Superior temporal gyrus (tissue), 1 donor: ENCODE data around the gene HK3.
"Not testable (repeated sequence)": the region's sequence is repeated elsewhere in the genome, so short reads cannot be mapped to it uniquely, and the experiment has no call there.

Experiments used
- DNase-seq: peaks from one replicate; pipeline ENCODE4 v3.0.0-alpha.2; 2016; ENCODE audit errors: extremely low spot score

HK3 gene

DNA sequence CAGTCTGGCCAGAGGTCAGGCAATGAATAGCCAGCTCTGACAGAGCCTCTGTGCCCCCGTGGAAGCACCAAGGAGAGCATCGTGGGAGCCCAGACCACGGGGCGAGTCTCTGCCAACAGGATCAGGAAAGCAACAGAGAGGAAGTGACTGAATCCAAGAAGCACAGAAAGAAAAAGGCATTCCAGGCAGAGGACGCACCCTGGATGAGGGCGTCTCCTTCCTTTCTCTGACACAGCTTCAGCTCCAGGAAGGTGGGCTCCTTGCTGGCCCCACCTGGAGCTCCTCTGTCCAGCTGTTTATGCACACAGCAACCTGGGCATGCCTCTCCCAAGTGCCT, 16.6 kb downstream of the HK3 start:
- DNase-seq = no peak

DNA sequence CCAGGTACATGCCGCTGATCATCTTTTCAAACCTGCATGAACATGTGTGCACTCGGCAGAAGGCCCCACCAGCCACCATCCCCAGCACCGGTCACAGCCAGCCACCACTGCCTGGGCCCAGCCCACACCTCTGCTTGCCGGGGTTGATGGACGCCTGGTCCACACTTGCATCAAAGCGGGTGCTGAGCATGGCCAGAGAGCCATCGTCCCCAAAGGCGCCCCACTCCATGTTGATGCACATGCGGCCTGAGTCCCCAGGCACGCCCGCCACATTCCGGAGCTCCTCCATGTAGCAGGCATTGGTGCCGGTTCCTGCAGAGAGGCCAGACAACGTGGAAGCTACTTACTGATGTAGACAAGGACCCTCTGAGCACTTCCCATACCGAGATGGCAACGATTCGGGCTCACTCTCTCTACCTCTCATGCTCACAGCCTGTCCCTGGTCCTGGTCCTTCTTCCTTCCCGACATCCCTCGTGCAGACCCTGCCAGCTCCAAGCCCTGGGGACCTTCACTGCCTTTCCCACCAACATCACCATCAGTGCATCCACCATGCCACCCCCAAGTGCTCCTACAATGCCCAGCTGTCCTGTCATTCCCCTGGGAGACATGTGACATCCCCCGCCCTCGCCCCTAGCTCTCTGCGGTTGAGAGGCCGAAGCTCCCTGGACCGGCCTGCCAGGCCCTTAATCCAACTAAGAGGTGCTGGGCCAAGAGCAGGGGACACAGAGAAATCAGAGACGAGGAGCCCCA, 17.2 kb downstream of the HK3 start:
- no peak for DNase-seq

DNA sequence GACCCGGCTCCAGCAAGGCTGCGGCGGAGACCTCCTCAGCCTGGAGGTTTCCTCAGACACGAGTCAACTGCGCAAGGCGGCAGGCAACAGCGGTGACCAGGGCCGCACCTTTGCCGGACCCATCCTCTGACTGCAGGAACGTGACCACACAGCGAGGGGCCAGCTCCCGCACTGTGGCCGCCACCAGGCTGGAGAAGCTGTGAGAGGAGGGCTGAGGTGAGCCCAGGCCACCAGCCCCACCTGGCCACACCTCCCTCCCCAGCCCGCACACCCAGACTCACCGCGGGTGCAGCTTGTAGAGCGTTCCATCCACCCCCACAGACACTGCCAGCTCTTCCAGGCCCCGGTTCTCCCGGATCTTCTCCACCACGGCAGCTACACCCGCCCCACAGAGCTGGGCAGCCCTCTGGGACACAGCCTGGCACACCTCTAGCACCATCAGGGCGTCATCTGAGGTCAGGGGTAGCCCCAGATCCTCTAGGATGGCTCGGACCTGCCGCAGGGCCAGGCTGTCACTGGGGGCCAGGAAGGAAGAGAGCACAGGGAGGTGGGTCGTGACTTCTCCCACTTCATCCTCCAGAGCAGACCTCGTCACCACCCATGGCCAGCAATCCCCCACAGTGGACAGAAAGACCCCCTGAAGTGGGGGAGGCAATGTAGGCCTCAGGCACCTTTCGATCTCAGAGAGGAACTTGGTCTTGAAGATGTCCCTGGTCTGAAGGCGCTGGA, 18.0 kb downstream of the HK3 start:
- no peak for DNase-seq

DNA sequence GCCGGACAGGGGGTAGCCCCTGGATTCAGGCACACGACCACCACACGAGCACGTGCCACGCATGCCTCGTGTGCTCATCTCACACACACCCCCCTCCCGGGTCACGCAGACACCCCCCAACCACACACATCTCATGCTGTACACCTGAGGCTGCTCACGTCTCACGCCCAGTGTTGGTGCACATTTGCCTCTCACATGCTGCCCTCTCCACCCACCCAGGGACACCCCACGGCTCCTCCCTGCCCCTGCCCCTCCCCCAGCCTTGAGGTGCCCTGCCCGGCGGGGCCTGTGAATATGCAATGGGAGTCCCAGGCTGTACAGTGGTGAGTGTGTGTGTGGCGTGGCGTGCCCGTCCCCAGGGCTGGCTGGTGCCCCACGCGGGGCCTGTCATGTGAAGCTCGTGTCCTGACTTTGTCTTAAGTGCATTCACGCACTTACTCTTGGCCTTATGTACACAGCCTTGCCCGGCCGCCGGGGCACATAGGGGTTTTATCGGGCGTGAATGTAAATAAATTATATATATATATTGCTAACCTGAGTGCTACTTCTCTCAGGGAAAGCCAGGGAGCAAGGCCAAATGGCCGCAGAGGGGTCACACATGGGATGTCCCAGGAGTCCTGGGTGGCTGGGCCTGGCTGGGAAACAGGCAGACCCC, 18.7 kb downstream of the HK3 start:
- no peak for DNase-seq

DNA sequence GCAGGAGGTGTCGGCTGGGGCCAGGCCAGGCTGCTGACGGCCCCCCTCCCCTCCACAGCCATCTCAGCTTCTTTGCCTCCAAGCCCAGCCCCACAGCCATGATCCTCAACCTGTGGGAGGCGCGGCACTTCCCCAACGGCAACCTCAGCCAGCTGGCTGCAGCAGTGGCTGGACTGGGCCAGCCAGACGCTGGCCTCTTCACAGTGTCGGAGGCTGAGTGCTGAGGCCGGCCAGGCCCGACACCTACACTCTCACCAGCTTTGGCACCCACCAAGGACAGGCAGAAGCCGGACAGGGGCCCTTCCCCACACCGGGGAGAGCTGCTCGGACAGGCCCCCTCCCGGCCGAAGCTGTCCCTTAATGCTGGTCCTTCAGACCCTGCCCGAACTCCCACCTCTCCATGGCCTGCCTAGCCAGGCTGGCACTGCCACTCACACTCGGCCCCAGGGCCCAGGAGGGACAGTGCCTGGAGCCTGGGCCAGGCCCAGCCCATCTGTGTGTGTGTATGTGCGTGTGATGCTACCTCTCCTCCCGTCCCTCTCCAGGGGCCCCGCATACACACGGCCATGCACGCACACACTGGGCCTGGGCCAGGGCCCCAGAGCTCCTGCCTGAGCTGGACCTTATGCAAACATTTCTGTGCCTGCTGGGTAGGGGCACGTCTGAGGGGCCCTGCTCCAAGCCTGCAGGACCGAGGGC, 19.3 kb downstream of the HK3 start:
- DNase-seq = no peak

DNA sequence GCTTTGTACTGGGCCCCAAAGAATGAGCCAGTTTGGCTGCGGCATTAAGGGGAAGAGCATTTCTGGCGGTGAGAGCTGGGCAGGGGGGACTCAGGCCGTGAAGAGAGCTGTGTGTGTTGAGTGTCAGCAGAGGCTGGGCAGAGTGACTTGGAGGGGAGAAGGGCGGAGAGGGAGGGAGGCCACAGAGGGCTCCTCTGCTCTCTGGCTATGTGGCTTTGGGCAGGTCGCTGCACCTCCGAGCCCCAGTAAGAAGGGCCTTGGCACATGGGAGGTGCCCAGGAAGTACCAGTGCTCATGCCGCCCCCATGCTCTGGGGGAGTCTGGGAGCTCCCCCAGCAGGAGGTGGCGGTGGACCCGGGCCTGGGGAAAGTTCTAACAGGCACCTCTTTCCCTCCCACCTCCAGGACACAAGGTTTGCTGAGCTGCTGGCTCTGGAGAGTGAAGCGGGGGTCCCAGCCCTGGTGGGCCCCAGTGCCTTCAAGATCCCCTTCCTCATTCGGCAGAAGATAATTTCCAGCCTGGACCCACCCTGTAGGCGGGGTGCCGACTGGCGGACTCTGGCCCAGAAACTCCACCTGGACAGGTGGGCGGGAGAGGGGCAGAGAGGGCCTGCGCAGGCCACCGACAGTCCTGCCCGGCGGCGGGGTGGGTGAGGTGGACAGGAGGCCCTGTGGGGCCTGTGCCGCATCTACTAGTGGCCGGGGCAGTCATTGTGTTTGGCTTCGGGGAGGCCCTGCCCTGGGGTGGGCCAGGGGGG, 20.1 kb downstream of the HK3 start:
- no peak for DNase-seq

DNA sequence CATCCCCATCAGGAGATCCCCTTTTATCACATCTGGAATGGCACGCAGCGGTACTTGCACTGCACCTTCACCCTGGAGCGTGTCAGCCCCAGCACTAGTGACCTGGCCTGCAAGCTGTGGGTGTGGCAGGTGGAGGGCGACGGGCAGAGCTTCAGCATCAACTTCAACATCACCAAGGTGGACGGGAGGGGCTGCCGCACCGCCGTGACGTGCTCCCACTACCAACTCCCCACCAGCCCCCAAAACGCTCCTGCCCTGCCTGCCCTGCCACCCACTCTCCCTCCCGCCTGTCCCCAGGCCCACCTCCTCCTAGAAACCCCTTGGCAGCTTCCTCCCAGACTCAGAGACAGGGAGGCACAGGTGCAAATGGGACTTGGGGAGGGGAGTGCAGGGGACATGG, 20.7 kb downstream of the HK3 start:
- no peak for DNase-seq

DNA sequence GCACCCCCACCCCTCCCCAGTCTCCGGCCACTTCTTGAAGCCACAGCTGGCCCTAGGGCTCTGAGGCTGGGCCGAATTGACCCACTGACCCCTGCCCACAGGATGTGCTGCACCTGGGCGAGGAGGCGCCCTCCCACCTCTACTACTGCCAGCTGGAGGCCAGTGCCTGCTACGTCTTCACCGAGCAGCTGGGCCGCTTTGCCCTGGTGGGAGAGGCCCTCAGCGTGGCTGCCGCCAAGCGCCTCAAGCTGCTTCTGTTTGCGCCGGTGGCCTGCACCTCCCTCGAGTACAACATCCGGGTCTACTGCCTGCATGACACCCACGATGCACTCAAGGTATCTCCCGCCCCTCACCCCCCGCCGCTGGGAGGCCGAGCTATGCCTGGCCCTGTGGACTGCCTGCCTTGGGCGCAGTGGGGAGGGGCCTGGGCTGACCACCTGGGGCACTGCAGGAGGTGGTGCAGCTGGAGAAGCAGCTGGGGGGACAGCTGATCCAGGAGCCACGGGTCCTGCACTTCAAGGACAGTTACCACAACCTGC, 21.3 kb downstream of the HK3 start:
- DNase-seq = no peak

DNA sequence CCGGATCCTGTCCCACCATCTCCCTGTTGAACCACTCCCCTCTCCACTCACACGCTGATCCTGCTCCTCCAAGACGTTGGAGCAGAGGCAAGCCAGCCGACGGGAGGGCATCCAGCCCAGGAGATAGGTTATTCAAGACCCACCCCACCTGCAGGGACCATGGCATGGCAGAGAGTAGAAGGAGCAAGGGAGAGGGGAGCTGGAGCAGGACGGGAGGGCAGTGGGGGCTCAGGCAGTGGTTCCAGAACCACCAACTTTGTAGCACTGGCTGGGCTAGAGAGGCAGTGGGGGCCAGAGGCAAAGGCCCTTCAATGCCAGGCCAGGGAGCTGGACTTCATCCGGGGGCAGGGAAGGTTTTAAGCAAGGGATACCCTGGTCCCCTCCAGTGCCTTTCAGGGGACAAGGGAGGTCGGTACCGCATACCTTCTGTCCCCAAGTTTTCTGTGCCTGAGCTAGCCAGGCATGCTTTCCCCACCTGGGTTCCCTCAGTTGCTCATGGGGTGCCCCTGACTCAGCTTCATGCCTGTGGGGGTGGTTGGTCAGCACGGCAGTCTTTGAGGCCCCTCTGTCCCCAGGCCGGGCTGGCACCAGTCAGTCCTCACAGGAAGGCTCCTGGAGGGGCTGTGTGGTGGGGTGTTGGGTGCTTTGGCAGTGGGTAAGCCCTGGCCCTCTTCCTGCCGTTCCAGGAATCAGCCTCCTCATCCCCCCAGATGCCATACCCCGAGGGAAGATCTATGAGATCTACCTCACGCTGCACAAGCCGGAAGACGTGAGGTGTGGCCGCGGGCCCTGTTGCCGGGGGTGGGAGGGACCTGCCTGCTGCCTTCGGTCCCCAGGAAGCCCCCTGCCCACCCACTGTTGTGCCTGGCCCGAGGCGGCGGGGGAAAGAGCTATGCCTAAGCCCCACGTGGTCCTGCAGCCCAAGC, 22.4 kb downstream of the HK3 start:
- no peak for DNase-seq

DNA sequence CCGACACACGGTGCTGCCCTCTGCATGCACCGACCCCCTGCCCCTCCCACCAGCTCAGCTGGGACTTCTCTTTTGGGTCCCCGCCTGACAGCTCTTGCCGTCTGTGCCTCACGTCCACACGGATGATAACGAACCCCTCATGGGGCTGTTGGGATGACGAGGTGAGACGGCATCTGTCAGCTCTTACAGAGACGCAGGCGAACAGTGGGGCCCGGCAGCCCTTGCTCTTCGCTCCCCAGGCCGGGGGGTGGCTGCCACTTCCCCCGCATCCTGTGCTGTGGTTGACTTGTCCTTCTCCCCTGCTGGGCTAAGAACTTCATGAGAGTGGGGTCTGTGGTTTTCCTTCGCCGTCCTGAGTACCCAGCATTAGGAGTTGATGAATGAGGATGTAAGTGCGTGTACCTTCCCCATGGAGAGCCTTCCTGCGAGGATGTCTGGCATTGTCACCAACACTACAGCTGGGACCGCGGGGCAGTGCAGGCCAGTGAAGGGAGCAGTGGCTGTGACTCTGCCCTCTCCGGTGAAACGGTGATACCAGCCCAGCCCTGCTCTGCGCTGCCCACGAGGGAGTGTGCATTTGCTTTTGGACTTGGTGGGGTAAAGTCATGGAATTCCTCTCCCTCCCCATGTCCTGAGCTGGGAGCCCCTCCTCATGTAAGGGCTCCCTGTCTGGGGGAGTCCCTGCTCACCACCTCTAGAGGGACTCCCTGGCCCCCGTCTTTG, 23.2 kb downstream of the HK3 start:
- DNase-seq = no peak

DNA sequence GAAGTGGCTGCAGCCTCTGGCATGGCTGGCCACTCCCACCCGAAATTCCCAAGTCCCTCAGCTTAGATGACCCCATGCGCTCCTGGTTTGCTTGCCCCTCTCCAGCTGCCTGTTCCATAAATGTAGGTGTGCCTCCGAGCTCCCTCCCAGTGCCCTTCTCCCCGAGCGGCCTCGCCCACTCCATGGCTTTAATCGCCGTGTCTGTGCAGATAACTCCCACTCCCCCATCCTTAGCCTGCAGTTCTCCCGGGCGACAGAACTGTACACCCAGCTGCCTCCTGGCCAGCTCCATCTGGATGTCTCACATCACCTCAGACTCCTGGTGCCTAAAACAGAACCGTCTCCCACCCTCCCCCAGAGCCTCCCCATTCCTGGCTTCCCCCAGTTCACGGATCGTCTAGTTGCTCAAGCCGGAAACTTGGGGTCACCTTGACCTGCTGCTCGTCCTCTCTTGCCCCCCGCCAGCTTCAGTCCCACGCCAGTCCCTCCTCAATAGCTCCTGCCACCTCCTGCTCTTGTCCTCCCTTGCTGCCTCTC, 24.1 kb downstream of the HK3 start:
- DNase-seq = no peak

DNA sequence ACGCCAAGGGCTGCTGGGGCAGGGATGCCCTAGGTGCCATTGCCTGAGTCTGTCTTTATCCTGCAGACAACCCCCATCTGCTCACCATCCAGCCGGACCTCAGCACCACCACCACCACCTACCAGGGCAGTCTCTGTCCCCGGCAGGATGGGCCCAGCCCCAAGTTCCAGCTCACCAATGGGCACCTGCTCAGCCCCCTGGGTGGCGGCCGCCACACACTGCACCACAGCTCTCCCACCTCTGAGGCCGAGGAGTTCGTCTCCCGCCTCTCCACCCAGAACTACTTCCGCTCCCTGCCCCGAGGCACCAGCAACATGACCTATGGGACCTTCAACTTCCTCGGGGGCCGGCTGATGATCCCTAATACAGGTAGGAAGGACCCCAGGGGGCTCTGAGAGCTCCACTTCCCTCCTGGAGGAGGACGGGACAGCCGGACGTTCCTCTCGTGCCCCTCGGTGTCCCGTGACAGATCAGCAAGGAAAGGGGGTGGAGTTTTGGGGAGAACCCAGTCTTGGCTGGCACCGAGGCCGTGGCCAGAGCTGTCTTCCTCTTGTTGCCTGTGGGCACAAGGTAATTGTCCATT, 24.9 kb downstream of the HK3 start:
- DNase-seq = no peak

DNA sequence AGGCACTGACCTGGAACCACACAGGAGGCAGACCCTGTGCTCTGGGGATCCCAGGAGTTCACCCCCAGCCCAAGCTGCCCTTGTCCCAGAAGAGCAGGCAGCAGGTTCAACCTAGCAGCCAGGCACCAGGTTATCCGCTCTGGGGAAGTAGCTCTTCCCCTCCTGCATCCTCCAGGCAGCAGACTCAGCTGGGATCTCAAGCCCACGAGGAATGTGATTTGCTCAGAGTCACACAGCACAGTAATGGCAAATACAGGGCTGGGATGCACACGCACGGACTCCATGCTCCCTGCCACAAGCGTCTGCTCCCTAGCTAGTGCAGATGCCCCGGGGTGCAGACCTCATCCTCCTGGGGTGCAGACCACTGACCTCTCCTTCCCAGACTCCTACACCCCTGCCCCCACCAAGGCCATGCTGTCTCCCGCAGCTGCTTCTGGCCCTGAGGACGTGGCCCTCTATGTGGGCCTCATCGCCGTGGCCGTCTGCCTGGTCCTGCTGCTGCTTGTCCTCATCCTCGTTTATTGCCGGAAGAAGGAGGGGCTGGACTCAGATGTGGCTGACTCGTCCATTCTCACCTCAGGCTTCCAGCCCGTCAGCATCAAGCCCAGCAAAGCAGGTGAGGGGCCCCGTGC, 25.5 kb downstream of the HK3 start:
- DNase-seq = no peak

DNA sequence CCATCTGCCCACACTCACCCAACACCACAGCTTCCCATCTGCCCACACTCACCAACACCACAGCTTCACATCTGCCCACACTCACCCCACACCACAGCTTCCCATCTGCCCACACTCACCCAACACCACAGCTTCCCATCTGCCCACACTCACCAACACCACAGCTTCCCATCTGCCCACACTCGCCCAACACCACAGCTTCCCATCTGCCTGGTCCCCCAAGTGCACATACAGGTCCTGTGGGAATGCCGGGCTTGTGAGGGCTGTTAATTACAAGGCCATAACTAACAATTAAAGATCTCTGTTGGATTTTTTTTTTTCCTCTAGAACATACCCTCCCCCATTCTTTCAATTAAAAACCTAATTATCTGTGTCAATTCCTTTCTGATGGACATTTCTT, 26.1 kb downstream of the HK3 start:
- not testable (repeated sequence) for DNase-seq

DNA sequence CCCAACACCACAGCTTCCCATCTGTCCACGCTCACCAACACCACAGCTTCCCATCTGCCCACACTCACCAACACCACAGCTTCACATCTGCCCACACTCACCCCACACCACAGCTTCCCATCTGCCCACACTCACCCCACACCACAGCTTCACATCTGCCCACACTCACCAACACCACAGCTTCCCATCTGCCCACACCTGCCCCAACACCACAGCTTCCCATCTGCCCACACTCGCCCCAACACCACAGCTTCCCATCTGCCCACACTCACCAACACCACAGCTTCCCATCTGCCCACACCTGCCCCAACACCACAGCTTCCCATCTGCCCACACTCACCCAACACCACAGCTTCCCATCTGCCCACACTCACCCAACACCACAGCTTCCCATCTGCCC, 26.6 kb downstream of the HK3 start:
- DNase-seq = not testable (repeated sequence)

DNA sequence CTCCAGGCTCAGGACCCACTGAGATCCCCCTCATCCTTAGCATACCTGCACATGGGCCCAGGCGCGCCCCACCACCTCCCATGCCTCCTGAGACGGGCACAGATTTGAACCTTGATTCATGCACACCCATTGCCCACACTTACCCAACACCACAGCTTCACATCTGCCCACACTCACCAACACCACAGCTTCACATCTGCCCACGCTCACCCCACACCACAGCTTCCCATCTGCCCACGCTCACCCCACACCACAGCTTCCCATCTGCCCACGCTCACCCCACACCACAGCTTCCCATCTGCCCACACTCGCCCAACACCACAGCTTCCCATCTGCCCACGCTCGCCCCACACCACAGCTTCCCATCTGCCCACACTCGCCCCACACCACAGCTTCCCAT, 28.5 kb downstream of the HK3 start:
- DNase-seq = not testable (repeated sequence)

DNA sequence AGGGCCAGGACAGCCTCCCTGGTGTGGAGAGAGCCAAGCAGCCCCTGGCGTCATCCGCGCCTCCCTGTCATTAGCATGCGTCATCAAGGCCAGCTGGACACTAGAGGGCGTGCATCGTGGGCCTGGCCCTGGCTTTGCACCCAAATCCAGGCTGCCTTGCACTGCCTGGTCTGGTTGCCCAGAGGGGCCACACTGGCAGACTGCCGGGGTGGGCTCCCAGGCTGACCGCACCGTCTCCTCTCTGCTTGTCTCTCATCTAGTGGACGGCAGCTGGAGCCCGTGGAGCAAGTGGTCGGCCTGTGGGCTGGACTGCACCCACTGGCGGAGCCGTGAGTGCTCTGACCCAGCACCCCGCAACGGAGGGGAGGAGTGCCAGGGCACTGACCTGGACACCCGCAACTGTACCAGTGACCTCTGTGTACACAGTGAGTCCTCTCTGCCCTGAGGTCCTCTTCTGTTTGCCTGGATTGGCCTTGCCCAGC, 29.0 kb downstream of the HK3 start:
- DNase-seq = no peak

DNA sequence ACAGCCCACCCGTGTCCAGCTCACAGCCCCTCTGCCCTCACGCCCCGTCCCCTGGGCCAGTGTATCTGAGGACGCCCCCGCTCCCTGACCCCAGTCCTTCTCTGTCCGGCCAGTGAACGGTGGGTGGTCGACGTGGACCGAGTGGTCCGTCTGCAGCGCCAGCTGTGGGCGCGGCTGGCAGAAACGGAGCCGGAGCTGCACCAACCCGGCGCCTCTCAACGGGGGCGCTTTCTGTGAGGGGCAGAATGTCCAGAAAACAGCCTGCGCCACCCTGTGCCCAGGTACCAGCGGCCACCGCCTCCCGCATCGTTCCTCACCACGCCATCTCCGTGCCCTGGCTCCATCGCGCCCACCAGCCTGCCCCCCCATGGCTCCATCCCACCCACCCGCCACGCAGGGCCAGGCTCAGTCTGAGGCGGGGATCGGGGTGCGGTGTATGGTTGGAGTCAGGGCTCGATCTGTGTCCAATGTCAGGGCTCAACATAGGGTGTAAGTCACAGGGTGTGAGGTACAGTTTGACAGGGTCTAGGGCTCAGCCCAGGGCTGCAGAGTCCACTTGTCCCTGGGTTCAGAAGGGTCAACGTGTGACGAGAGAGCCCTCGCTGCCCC, 29.5 kb downstream of the HK3 start:
- no peak for DNase-seq
